Measurements from ENCODE around the gene RBBP7. TPM values are rescaled to one million over a fixed set of nuclear protein-coding genes. Genes with fewer than 3 reads are reported as not detected.

RBBP7 gene
- total and polyA plus RNA-seq, 2 donors (not counting 3 experiments of a cell fraction or from before 2014, with no cell fraction given) = 81.5 to 130 TPM

DNA sequence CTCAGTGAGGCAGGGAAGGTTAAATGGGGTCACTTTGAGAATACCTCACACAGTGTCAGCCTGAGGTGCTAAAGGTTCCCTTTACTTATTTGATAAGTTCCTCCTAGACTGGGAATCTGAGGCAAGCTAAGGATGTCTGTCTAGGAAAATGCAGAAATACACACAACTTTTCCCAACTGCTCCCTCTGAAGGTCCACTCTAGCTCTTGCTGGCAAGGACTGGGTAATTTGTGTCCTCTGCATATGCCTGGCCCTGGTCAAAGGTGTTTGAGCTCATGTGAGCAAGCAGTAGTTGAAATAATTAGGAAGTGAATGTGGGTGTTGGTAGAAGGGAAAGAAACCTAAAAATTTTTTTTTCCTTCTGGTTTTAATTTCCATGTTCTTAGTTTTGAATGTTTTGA lies 62.6 kb downstream of the RBBP7 start:
- Histone ChIP-seq H3K9ac (replicated peaks; ENCODE audit: extremely low read depth, insufficient read depth, low read length) (no peak overlapping the region), H3K4me1 (ENCODE audit: control insufficient read depth, extremely low read depth, insufficient read depth, low read length) (peaks cover 5% of the 10 kb centered on the region), H3K9me3 (replicated peaks; ENCODE audit: control insufficient read depth, insufficient read depth, low read length) (no peaks in the 10 kb centered on the region), H2AFZ (ENCODE audit: low read depth, low read length) (no peak overlapping the region), H3K9me1 (replicated peaks; ENCODE audit: control insufficient read depth, extremely low read depth, insufficient read depth, low read length) (no peaks in the 10 kb centered on the region), H3K79me2 (ENCODE audit: control insufficient read depth, insufficient read depth, low read length) (peaks cover 31% of the 10 kb centered on the region), H4K20me1 (replicated peaks; ENCODE audit: control insufficient read depth, extremely low read depth, insufficient read depth, low read length) (no peaks in the 10 kb centered on the region), H3K4me2 (ENCODE audit: insufficient read depth, low read length) (peak overlapping the region; percentile 72), H3K27me3 (ENCODE audit: control insufficient read depth in 2 of 2, insufficient read depth in 2 of 2, low read length in 2 of 2) (no peaks in the 10 kb centered on the region), H3K27ac (ENCODE audit: insufficient read depth, low read depth, low read length) (no peak overlapping the region), H3K4me3 (replicated peaks in 1 of 3; ENCODE audit: insufficient read depth in 1 of 3, low read depth in 1 of 3, low read length in 3 of 3) (no peak overlapping the region), H3K36me3 (ENCODE audit: control insufficient read depth in 2 of 2, extremely low read depth in 1 of 2, insufficient read depth in 2 of 2, low read length in 2 of 2) (no peaks in the 10 kb centered on the region)
- CTCF ChIA-PET = interaction anchor here (0.9 to 1.9 kb wide), 13 partner anchors 9 to 112 kb away, joined by 3 to 9 read pairs (median 5); no protein-coding TSS in a partner anchor
- FAIRE-seq (peak; percentile 82), DNase-seq (ENCODE audit: low read depth, low spot score) (peak; percentile 61)
- dilution Hi-C loops (cut with MboI; ENCODE audit: extremely low pct_ligation_motif_present, low sequenced_read_pairs) (no loop called here), intact Hi-C loops (cut with micrococcal nuclease) (no loop called here)
- no peak for TF ChIP-seq JUN (IDR thresholded peaks at IDR 0.05; ENCODE audit: borderline replicate concordance, insufficient read depth, insufficient read length, low read depth)
- TF ChIP-seq, protein P1, sequence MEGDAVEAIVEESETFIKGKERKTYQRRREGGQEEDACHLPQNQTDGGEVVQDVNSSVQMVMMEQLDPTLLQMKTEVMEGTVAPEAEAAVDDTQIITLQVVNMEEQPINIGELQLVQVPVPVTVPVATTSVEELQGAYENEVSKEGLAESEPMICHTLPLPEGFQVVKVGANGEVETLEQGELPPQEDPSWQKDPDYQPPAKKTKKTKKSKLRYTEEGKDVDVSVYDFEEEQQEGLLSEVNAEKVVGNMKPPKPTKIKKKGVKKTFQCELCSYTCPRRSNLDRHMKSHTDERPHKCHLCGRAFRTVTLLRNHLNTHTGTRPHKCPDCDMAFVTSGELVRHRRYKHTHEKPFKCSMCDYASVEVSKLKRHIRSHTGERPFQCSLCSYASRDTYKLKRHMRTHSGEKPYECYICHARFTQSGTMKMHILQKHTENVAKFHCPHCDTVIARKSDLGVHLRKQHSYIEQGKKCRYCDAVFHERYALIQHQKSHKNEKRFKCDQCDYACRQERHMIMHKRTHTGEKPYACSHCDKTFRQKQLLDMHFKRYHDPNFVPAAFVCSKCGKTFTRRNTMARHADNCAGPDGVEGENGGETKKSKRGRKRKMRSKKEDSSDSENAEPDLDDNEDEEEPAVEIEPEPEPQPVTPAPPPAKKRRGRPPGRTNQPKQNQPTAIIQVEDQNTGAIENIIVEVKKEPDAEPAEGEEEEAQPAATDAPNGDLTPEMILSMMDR (IDR thresholded peaks at IDR 0.05; ENCODE audit: extremely low read depth in 1 of 2, insufficient read depth in 1 of 2, low read depth in 1 of 2, low read length in 2 of 2) = peak; percentile 24 to 44
- no peak for TF ChIP-seq MYC (IDR thresholded peaks at IDR 0.05; ENCODE audit: low read depth, low read length)
- TF ChIP-seq FOS (IDR thresholded peaks at IDR 0.05; ENCODE audit: borderline replicate concordance, insufficient read depth, low read length) = no peak
- TF ChIP-seq POLR2A (IDR thresholded peaks at IDR 0.05; ENCODE audit: low read depth, low read length) = no peak
- POLR2A ChIA-PET = interaction anchor here (1.0 to 1.5 kb wide), 2 partner anchors 22 to 88 kb away, joined by 3 to 4 read pairs; partner anchors contain the start of genes SYAP1 and TXLNG
- no TSS peak for BruUV-seq (replicated peaks)

DNA sequence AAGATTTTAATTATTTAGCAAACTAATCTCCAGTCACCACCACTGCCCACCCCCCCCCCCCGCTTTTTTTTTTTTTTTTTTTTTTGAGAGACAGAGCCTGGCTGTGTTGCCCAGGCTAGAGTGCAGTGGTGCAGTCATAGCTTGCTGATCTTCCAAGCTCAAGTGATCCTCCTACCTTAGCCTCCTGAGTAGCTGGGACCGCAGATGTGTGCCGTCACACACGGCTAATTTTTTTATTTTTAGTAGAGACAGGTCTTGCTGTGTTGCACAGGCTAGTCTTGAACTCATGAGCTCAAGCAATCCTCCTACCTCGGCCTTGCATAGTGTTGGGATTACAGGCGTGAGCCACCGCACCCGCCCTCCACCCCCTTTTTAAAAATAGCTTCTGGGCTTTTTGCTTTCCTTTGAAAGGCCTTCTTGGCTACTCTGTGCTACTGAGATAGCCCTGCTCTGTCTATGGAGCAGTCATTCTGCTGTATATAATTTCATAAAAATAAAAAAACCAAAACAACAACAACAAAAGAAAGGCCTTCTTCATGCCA lies 65.2 kb downstream of the RBBP7 start:
- H3K9me3 ChIP-seq (replicated peaks; ENCODE audit: control insufficient read depth, insufficient read depth, low read length) = no peaks in the 10 kb centered on the region
- no peak for TF ChIP-seq FOS (IDR thresholded peaks at IDR 0.05; ENCODE audit: borderline replicate concordance, insufficient read depth, low read length)
- TF ChIP-seq MYC (IDR thresholded peaks at IDR 0.05; ENCODE audit: low read depth, low read length) = no peak
- no peak for TF ChIP-seq POLR2AphosphoS5 (IDR thresholded peaks at IDR 0.05; ENCODE audit: insufficient read depth, low read depth, low read length)
- no peak for TF ChIP-seq EZH2 (IDR thresholded peaks at IDR 0.05; ENCODE audit: borderline replicate concordance, low read depth, low read length, severe bottlenecking)
- TF ChIP-seq POLR2A (IDR thresholded peaks at IDR 0.05; ENCODE audit: low read depth, low read length) = no peak
- TF ChIP-seq, protein P1 (IDR thresholded peaks at IDR 0.05; ENCODE audit: extremely low read depth in 1 of 2, insufficient read depth in 1 of 2, low read depth in 1 of 2, low read length in 2 of 2) = no peak
- TF ChIP-seq, protein P2, sequence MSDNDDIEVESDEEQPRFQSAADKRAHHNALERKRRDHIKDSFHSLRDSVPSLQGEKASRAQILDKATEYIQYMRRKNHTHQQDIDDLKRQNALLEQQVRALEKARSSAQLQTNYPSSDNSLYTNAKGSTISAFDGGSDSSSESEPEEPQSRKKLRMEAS (IDR thresholded peaks at IDR 0.05; ENCODE audit: insufficient read depth, insufficient read length) = no peak
- TF ChIP-seq GATA2 (IDR thresholded peaks at IDR 0.05; ENCODE audit: insufficient read depth, insufficient read length, low read depth, low read length) = no peak
- no peak for TF ChIP-seq JUN (IDR thresholded peaks at IDR 0.05; ENCODE audit: borderline replicate concordance, insufficient read depth, insufficient read length, low read depth)
- no peak overlapping the region for H3K27ac ChIP-seq (ENCODE audit: insufficient read depth, low read depth, low read length)
- no peak overlapping the region for H2AFZ ChIP-seq (ENCODE audit: low read depth, low read length)
- intact Hi-C loops (cut with micrococcal nuclease) = no loop called here
- no peaks in the 10 kb centered on the region for H3K9me1 ChIP-seq (replicated peaks; ENCODE audit: control insufficient read depth, extremely low read depth, insufficient read depth, low read length)
- H3K27me3 ChIP-seq (ENCODE audit: control insufficient read depth in 2 of 2, insufficient read depth in 2 of 2, low read length in 2 of 2) = no peaks in the 10 kb centered on the region
- H3K9ac ChIP-seq (replicated peaks; ENCODE audit: extremely low read depth, insufficient read depth, low read length) = no peak overlapping the region
- H4K20me1 ChIP-seq (replicated peaks; ENCODE audit: control insufficient read depth, extremely low read depth, insufficient read depth, low read length) = no peaks in the 10 kb centered on the region
- peaks cover 27% of the 10 kb centered on the region for H3K79me2 ChIP-seq (ENCODE audit: control insufficient read depth, insufficient read depth, low read length)
- no peak overlapping the region for H3K4me2 ChIP-seq (ENCODE audit: insufficient read depth, low read length)
- H3K4me1 ChIP-seq (ENCODE audit: control insufficient read depth, extremely low read depth, insufficient read depth, low read length) = peaks cover 5% of the 10 kb centered on the region
- DNase-seq (ENCODE audit: low read depth, low spot score) = no peak
- H3K4me3 ChIP-seq (replicated peaks in 1 of 3; ENCODE audit: insufficient read depth in 1 of 3, low read depth in 1 of 3, low read length in 3 of 3) = no peak overlapping the region
- no TSS peak for BruUV-seq (replicated peaks)
- ChIA-PET POLR2A (interaction anchor here (0.7 kb wide), 1 partner anchor 12 kb away, joined by 3 read pairs; no protein-coding TSS in a partner anchor), CTCF (no interaction called here)
- H3K36me3 ChIP-seq (ENCODE audit: control insufficient read depth in 2 of 2, extremely low read depth in 1 of 2, insufficient read depth in 2 of 2, low read length in 2 of 2) = no peaks in the 10 kb centered on the region
- dilution Hi-C loops (cut with MboI; ENCODE audit: extremely low pct_ligation_motif_present, low sequenced_read_pairs) = no loop called here
- FAIRE-seq = no peak

Measured in endothelial cell of umbilical vein (primary cell).